HG03442 (cell line): ENCODE measurements around the gene HRH3.

Source experiments
- ATAC-seq: cut with Tn5 transposase; IDR thresholded peaks from one replicate; pipeline ENCODE4 v1.9.1; 2021; ENCODE audit warnings: mild to moderate bottlenecking, moderate library complexity; ENCODE audit not compliant: unreplicated experiment

Gene HRH3

GRCh38 chr20:62244644-62245108 lies 24.6 kb upstream of the HRH3 start:
- ATAC-seq = no peak

GRCh38 chr20:62243906-62244515 lies 23.9 kb upstream of the HRH3 start:
- ATAC-seq = no peak

GRCh38 chr20:62243106-62243505 lies 23.0 kb upstream of the HRH3 start:
- no peak for ATAC-seq

GRCh38 chr20:62242176-62242575 lies 22.1 kb upstream of the HRH3 start:
- no peak for ATAC-seq

- no peak for ATAC-seq
Measured at GRCh38 chr20:62241506-62241905, 21.4 kb upstream of the HRH3 start.

- no peak for ATAC-seq
Measured at GRCh38 chr20:62240020-62240685, 20.1 kb upstream of the HRH3 start.

GRCh38 chr20:62239278-62239879 lies 19.3 kb upstream of the HRH3 start:
- ATAC-seq = no peak

GRCh38 chr20:62238569-62239277 lies 18.6 kb upstream of the HRH3 start:
- ATAC-seq = no peak

GRCh38 chr20:62237801-62238568 lies 17.9 kb upstream of the HRH3 start, which contains the start of gene OSBPL2:
OSBPL2 (plus strand) TSS chr20:62238521; CDS start chr20:62256185, 17,664 bp downstream.
- ATAC-seq = peak; percentile 96

GRCh38 chr20:62237514-62237800 lies 17.4 kb upstream of the HRH3 start:
- ATAC-seq = no peak

- no peak for ATAC-seq
Measured at GRCh38 chr20:62236766-62237513, 16.9 kb upstream of the HRH3 start.

- no peak for ATAC-seq
Measured at GRCh38 chr20:62236200-62236599, 16.1 kb upstream of the HRH3 start.

- ATAC-seq = no peak
Measured at GRCh38 chr20:62235777-62236157, 15.7 kb upstream of the HRH3 start.

- ATAC-seq = no peak
Measured at GRCh38 chr20:62235001-62235776, 15.1 kb upstream of the HRH3 start.

- no peak for ATAC-seq
Measured at GRCh38 chr20:62234339-62234738, 14.3 kb upstream of the HRH3 start.

- ATAC-seq = no peak
Measured at GRCh38 chr20:62233684-62234083, 13.6 kb upstream of the HRH3 start.

GRCh38 chr20:62232770-62233645 lies 12.9 kb upstream of the HRH3 start:
- ATAC-seq = no peak

- ATAC-seq = no peak
Measured at GRCh38 chr20:62232194-62232593, 12.1 kb upstream of the HRH3 start.

- no peak for ATAC-seq
Measured at GRCh38 chr20:62231292-62231691, 11.2 kb upstream of the HRH3 start.
